ENCODE data around the gene MAPKAP1. TPM values are rescaled to one million over a fixed set of nuclear protein-coding genes. Genes with fewer than 3 reads are reported as not detected.

The MAPKAP1 gene
- total RNA-seq, 4 donors from 2014 or later, result 57.6 to 70.2 (median 68.7) TPM

DNA sequence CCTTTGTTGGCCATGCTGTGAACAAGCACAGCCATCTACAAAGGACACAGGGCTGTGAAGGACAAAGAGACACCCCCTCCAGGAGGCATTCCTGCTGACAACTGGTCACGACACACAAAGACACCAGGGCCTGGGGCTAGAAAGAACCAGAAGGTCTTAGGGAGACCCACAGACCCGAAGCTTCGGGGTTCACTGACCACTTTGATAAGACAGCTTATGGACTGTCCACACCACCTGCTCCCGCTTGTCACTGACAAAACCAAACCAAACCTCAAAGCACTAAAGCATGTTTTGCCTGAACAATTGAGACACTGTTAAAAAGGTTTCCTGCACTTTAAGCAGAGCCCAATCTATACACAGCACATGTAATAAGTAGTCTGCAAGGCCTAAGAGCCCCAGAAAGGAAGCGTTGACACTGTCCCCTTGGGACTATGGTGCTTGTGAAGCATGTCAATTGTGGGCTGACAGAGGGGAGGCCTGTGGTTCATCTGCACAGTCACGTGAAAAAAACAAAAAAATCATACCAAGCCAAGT is 260.4 kb downstream of the MAPKAP1 start:
- H3K4me3 ChIP-seq, result no peak overlapping the region
- H3K27me3 ChIP-seq, result no peaks in the 10 kb centered on the region
- H3K4me1 ChIP-seq, result peaks cover 9% of the 10 kb centered on the region
- TF ChIP-seq, protein P1, sequence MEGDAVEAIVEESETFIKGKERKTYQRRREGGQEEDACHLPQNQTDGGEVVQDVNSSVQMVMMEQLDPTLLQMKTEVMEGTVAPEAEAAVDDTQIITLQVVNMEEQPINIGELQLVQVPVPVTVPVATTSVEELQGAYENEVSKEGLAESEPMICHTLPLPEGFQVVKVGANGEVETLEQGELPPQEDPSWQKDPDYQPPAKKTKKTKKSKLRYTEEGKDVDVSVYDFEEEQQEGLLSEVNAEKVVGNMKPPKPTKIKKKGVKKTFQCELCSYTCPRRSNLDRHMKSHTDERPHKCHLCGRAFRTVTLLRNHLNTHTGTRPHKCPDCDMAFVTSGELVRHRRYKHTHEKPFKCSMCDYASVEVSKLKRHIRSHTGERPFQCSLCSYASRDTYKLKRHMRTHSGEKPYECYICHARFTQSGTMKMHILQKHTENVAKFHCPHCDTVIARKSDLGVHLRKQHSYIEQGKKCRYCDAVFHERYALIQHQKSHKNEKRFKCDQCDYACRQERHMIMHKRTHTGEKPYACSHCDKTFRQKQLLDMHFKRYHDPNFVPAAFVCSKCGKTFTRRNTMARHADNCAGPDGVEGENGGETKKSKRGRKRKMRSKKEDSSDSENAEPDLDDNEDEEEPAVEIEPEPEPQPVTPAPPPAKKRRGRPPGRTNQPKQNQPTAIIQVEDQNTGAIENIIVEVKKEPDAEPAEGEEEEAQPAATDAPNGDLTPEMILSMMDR (IDR thresholded peaks at IDR 0.05), result no peak
- TF ChIP-seq POLR2A (IDR thresholded peaks at IDR 0.05) (no peak), POLR2AphosphoS5 (IDR thresholded peaks at IDR 0.05) (no peak), EP300 (IDR thresholded peaks at IDR 0.05) (no peak)
- H3K27ac ChIP-seq, result no peak overlapping the region
- 87% methylated on average over 6 of the region's 6 CpGs for WGBS
- no peaks in the 10 kb centered on the region for H3K9me3 ChIP-seq
- peaks cover 16% of the 10 kb centered on the region for H3K36me3 ChIP-seq
- no peak for DNase-seq (ENCODE audit: low spot score in 2 of 2)

DNA sequence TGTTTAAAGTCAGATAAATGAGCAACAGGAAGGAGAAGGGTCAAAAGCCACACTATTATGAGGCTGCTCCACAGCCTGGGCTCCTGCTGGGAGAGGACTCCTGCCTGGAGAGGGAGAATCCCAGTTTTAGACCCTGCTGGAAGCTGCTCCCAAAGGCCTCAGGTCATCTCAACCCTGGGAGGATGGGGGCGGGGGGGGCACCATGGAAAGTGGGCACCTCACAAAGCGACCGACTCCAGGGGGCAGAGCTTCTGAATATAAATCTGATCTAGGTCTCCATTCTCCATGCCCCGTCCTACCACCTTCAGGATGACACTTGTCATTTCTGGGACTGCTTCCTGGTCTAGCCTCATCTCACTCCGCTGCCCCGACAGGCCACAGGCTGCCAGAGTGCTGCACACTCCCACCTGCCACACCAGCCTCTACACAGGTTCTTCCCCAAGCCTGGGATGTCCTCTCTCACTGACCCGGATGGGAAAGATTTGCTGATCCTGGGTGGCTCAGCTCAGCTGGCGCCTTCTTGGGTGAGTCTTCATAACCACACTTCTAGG is 262.0 kb downstream of the MAPKAP1 start:
- Histone ChIP-seq H3K27me3 (no peaks in the 10 kb centered on the region), H3K36me3 (peaks cover 17% of the 10 kb centered on the region), H3K4me1 (peaks cover 8% of the 10 kb centered on the region), H3K4me3 (no peak overlapping the region), H3K27ac (no peak overlapping the region), H3K9me3 (no peaks in the 10 kb centered on the region)
- DNase-seq (ENCODE audit: low spot score in 2 of 2), result no peak
- TF ChIP-seq POLR2AphosphoS5 (IDR thresholded peaks at IDR 0.05) (no peak), POLR2A (IDR thresholded peaks at IDR 0.05) (no peak), EP300 (IDR thresholded peaks at IDR 0.05) (no peak)
- TF ChIP-seq, protein P1 (IDR thresholded peaks at IDR 0.05), result no peak
- 98% methylated on average over 8 of the region's 8 CpGs for WGBS

DNA sequence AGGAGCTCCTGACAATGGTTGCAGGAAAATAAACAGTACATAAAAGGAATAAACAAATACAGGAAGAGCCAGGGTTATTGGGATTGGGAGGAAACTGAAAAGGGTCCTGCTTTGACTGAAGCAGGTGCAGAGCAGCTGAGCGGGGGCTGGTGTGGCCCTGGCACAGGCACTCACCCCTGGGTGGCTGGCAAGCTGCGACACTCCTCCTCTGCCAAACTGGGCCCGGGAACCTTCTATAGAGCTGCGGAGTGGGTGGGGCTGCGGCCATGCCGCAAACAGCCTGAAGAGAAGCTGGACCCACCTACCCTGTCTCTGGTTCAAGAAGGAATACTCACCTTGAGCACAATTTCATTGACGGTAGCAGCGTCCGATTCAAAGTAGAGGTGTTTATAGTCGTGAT is 262.8 kb downstream of the MAPKAP1 start:
- H3K36me3 ChIP-seq, result peaks cover 26% of the 10 kb centered on the region
- H3K27me3 ChIP-seq, result no peaks in the 10 kb centered on the region
- H3K27ac ChIP-seq, result no peak overlapping the region
- H3K4me3 ChIP-seq, result no peak overlapping the region
- no peak for TF ChIP-seq POLR2A (IDR thresholded peaks at IDR 0.05)
- TF ChIP-seq, protein P1 (IDR thresholded peaks at IDR 0.05), result no peak
- no peak for TF ChIP-seq EP300 (IDR thresholded peaks at IDR 0.05)
- no peak for TF ChIP-seq POLR2AphosphoS5 (IDR thresholded peaks at IDR 0.05)
- 93% methylated on average over 10 of the region's 10 CpGs for WGBS
- DNase-seq (ENCODE audit: low spot score in 2 of 2), result no peak
- no peaks in the 10 kb centered on the region for H3K4me1 ChIP-seq
- no peaks in the 10 kb centered on the region for H3K9me3 ChIP-seq

DNA sequence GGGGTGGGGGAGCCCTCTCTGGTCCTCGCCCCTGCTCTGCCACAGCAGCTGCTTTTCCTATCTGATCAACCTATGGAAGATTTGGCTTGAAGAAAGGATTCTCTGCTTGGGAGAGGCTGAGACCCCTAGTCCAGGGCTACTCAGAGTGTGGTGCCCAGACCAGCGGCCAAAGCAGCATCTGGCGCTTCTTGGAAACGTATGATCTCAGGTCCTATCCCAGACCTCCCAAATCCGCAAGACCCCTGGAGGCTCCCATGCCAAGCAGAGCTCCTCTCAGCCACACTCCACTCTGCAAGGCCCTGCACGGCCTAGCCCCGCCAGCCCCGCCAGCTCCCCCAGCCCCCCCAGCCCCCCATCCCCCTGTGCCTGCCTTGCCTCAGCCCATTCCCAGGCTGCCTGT is 263.6 kb downstream of the MAPKAP1 start:
- 92% methylated on average over 6 of the region's 8 CpGs for WGBS
- no peaks in the 10 kb centered on the region for H3K4me1 ChIP-seq
- no peak overlapping the region for H3K4me3 ChIP-seq
- H3K9me3 ChIP-seq, result no peaks in the 10 kb centered on the region
- no peaks in the 10 kb centered on the region for H3K27me3 ChIP-seq
- no peak for TF ChIP-seq EP300 (IDR thresholded peaks at IDR 0.05)
- peaks cover 34% of the 10 kb centered on the region for H3K36me3 ChIP-seq
- H3K27ac ChIP-seq, result no peak overlapping the region
- DNase-seq (ENCODE audit: low spot score in 2 of 2), result no peak

DNA sequence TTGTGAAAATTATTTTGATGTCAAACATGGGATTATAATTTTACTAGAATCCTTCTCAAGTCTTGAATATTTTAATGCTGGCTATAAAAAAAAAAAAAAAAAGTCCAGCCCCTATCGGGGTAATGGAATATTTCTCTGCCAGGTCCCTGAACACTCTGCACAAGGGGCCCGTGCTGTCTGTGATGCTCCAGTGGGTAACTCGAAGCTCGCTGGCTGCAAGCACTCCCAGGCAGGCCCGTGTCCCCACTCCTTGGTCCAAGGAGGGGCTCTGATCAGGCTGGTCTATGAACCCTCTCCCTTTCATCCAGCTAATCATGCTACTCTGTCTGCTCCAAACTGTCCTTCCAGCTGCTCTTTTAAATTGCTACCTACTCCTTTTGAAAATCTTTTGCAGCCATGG is 264.6 kb downstream of the MAPKAP1 start:
- TF ChIP-seq, protein P1 (IDR thresholded peaks at IDR 0.05), result no peak
- TF ChIP-seq POLR2A (IDR thresholded peaks at IDR 0.05), result no peak
- TF ChIP-seq EP300 (IDR thresholded peaks at IDR 0.05), result no peak
- TF ChIP-seq POLR2AphosphoS5 (IDR thresholded peaks at IDR 0.05), result no peak
- Histone ChIP-seq H3K27ac (no peak overlapping the region), H3K9me3 (no peaks in the 10 kb centered on the region), H3K36me3 (peaks cover 40% of the 10 kb centered on the region), H3K4me1 (no peaks in the 10 kb centered on the region), H3K4me3 (no peak overlapping the region), H3K27me3 (no peaks in the 10 kb centered on the region)
- 85% methylated on average over 5 of the region's 5 CpGs for WGBS
- DNase-seq (ENCODE audit: low spot score in 2 of 2), result no peak

DNA sequence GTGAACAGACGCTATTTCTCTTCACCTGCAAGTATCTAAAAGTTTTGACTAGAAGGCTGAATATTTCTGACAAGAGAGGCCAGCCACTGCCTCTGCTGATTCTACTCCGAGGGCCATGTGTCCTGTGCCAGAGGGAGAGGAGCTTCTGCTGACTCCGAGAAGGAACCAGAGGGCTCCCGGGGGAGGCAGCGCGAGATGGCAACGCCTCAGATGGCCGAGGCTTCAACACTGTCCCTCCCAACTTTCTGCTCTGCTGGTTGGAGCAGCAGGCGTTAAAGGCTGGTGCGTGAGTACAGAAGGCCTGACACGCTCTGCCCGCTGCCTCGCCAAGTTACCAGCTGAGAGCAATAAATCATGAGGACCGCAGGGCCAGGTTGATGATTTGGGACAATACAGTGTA is 266.6 kb downstream of the MAPKAP1 start:
- peaks cover 40% of the 10 kb centered on the region for H3K36me3 ChIP-seq
- no peaks in the 10 kb centered on the region for H3K27me3 ChIP-seq
- no peak for DNase-seq (ENCODE audit: low spot score in 2 of 2)
- H3K9me3 ChIP-seq, result no peaks in the 10 kb centered on the region
- no peaks in the 10 kb centered on the region for H3K4me1 ChIP-seq
- TF ChIP-seq POLR2A (IDR thresholded peaks at IDR 0.05), result no peak
- H3K27ac ChIP-seq, result no peak overlapping the region
- no peak overlapping the region for H3K4me3 ChIP-seq
- WGBS, result 81% methylated on average over 14 of the region's 14 CpGs

Measured in suprapubic skin (tissue), 4 donors.